IMR-90 (cell line): ENCODE results near the gene XDH. TPM values are rescaled to one million over a fixed set of nuclear protein-coding genes. Genes with fewer than 3 reads are reported as not detected.

ENCODE experiments used
- ATAC-seq: fragments of 200-7000 bp; cut with Tn5 transposase; 2 replicates; pipeline ENCODE4 v1.9.1; 2020; ENCODE audit warnings: low read depth, mild to moderate bottlenecking, moderate library complexity
- BruUV-seq: library from RNA; stranded (reverse); fragments of 400-500 nt; replicated peaks from 2 replicates; lab custom pipeline; 2021; lab: Mats Ljungman, UMichigan
- CTCF ChIA-PET: fragments of 300-600 bp; formaldehyde crosslinking; extraction: SDS; loops from one replicate; lab custom pipeline; 2021; ENCODE audit warnings: antibody characterized with exemption; lab: Yijun Ruan, JAX
- POLR2A ChIA-PET: fragments of 300-600 bp; sonication (Branson Sonifier 250); formaldehyde crosslinking; loops from one replicate; lab custom pipeline; 2022; ENCODE audit warnings: antibody characterized with exemption; ENCODE audit not compliant: unreplicated experiment; lab: Charles Lee
- DNase-seq: peaks from one replicate; pipeline ENCODE4 v3.0.0; 2013
- H2AFZ ChIP-seq: replicated peaks from 2 replicates; pipeline ENCODE3; 2013; ENCODE audit warnings: low read length, mild to moderate bottlenecking; ENCODE audit not compliant: poor library complexity
- H2AK5ac ChIP-seq: 2 replicates; pipeline ENCODE4 v1.6.1; 2013; ENCODE audit warnings: low read depth, low read length, inconsistent platforms
- H2AK9ac ChIP-seq: replicated peaks from 2 replicates; pipeline ENCODE3; 2013; ENCODE audit warnings: mild to moderate bottlenecking, low read depth, low read length, moderate library complexity; ENCODE audit not compliant: poor library complexity
- H2BK120ac ChIP-seq: 2 replicates; pipeline ENCODE4 v1.6.1; 2013; ENCODE audit warnings: low read depth, low read length, inconsistent platforms
- H2BK15ac ChIP-seq: 3 replicates; pipeline ENCODE4 v1.6.1; 2013; ENCODE audit warnings: low read depth, low read length, inconsistent platforms
- H2BK20ac ChIP-seq: 2 replicates; pipeline ENCODE4 v1.6.1; 2013; ENCODE audit warnings: low read depth, mild to moderate bottlenecking, inconsistent platforms, low read length, moderate library complexity
- H2BK5ac ChIP-seq: 2 replicates; pipeline ENCODE4 v1.6.1; 2013; ENCODE audit warnings: mild to moderate bottlenecking, low read depth, low read length, inconsistent platforms; ENCODE audit not compliant: poor library complexity, severe bottlenecking
- H3K14ac ChIP-seq: replicated peaks from 2 replicates; pipeline ENCODE4 v1.6.1; 2013; ENCODE audit warnings: low read depth, low read length, inconsistent platforms
- H3K18ac ChIP-seq: 2 replicates; pipeline ENCODE4 v1.6.1; 2013; ENCODE audit warnings: low read depth, low read length, control low read depth
- H3K23ac ChIP-seq: 2 replicates; pipeline ENCODE4 v1.6.1; 2013; ENCODE audit warnings: low read depth, low read length, inconsistent platforms
- H3K27ac ChIP-seq: 2 replicates; pipeline ENCODE4 v1.5.1; 2013; ENCODE audit warnings: mild to moderate bottlenecking, control low read depth, low read length; ENCODE audit not compliant: insufficient read depth
- H3K27me3 ChIP-seq: 2 replicates; pipeline ENCODE4 v1.6.1; 2013; ENCODE audit warnings: low read length; ENCODE audit not compliant: control insufficient read depth, insufficient read depth
- H3K36me3 ChIP-seq: 2 replicates; pipeline ENCODE4 v1.6.1; 2013; ENCODE audit warnings: low read length, mixed read lengths; ENCODE audit not compliant: control insufficient read depth, insufficient read depth
- H3K4ac ChIP-seq: 2 replicates; pipeline ENCODE4 v1.6.1; 2013; ENCODE audit warnings: low read depth, low read length, inconsistent platforms
- H3K4me1 ChIP-seq: 2 replicates; pipeline ENCODE4 v1.6.1; 2013; ENCODE audit warnings: low read length, mixed read lengths; ENCODE audit not compliant: control insufficient read depth, insufficient read depth
- H3K4me2 ChIP-seq: 2 replicates; pipeline ENCODE4 v1.6.1; 2013; ENCODE audit warnings: low read depth, mild to moderate bottlenecking, control low read depth, low read length, moderate library complexity
- H3K4me3 ChIP-seq: 2 replicates; pipeline ENCODE4 v1.5.1; 2013; ENCODE audit warnings: low read depth, mild to moderate bottlenecking, control low read depth, low read length, moderate library complexity; ENCODE audit not compliant: insufficient read depth
- H3K56ac ChIP-seq: 2 replicates; pipeline ENCODE4 v1.6.1; 2013; ENCODE audit warnings: low read length, inconsistent platforms; ENCODE audit not compliant: insufficient read depth; ENCODE audit errors: extremely low read depth
- H3K79me1 ChIP-seq, 2 experiments: 2 replicates each; pipeline ENCODE4 v1.6.1; 2013; ENCODE audit warnings: low read length in 2 of 2, inconsistent platforms in 1 of 2, low read depth in 1 of 2
- H3K9ac ChIP-seq: 2 replicates; pipeline ENCODE4 v1.6.1; 2013; ENCODE audit warnings: low read depth, low read length, control low read depth
- H3K9me1 ChIP-seq: 2 replicates; pipeline ENCODE4 v1.6.1; 2013; ENCODE audit warnings: low read length, inconsistent platforms; ENCODE audit not compliant: insufficient read depth
- H3K9me3 ChIP-seq: 2 replicates; pipeline ENCODE4 v1.6.1; 2013; ENCODE audit warnings: low read length; ENCODE audit not compliant: control insufficient read depth, insufficient read depth
- H4K20me1 ChIP-seq: 2 replicates; pipeline ENCODE4 v1.6.1; 2013; ENCODE audit warnings: low read length, inconsistent platforms; ENCODE audit not compliant: insufficient read depth
- H4K5ac ChIP-seq: 2 replicates; pipeline ENCODE4 v1.6.1; 2013; ENCODE audit warnings: mild to moderate bottlenecking, low read depth, low read length, control low read depth
- H4K8ac ChIP-seq, 2 experiments: 2 replicates each; pipeline ENCODE4 v1.6.1; 2013; ENCODE audit warnings: low read depth in 2 of 2, low read length in 2 of 2, control low read depth in 1 of 2, inconsistent platforms in 1 of 2
- H4K91ac ChIP-seq: 2 replicates; pipeline ENCODE4 v1.6.1; 2013; ENCODE audit warnings: low read depth, low read length, inconsistent platforms; ENCODE audit not compliant: insufficient read depth
- CEBPB ChIP-seq: IDR thresholded peaks from 2 replicates; pipeline ENCODE4 v1.6.1; 2012; ENCODE audit warnings: low read depth, low read length, improper control_type of control experiment
- MAZ ChIP-seq: IDR thresholded peaks from 2 replicates; pipeline ENCODE4 v1.6.1; 2012; ENCODE audit warnings: low read depth, mild to moderate bottlenecking, low read length, improper control_type of control experiment, moderate library complexity, borderline replicate concordance
- RCOR1 ChIP-seq: IDR thresholded peaks from 2 replicates; pipeline ENCODE4 v1.6.1; 2012; ENCODE audit warnings: mild to moderate bottlenecking, low read length, improper control_type of control experiment; ENCODE audit not compliant: insufficient replicate concordance
- WGBS, 2 experiments: methylation state at CpG; one replicate each; pipeline versions ENCODE4 v1.1.5 to v1.1.7; 2013; ENCODE audit warnings: missing lambda C conversion rate in 2 of 2; ENCODE audit not compliant: insufficient read length in 1 of 2; ENCODE audit errors: extremely low coverage in 2 of 2; 5-methylcytosine and 5-hydroxymethylcytosine counted together
- dilution Hi-C: fragments of 300-500 bp; cut with HindIII; formaldehyde crosslinking; loops from one replicate; pipeline ENCODE4 v1.14.3; 2018; ENCODE audit warnings: low sequenced_read_pairs; ENCODE audit not compliant: unreplicated experiment
- in situ Hi-C: fragments of 300-500 bp; cut with MboI; formaldehyde crosslinking; loops from 3 replicates; pipeline ENCODE4 v1.14.3; 2019; ENCODE audit warnings: low sequenced_read_pairs, inconsistent platforms, mixed read lengths
- intact Hi-C: fragments of 100-400 bp; cut with micrococcal nuclease; formaldehyde crosslinking; loops from 2 replicates; pipeline ENCODE4 v1.10.0; 2022
- polyA plus RNA-seq, 3 experiments: library from polyadenylated mRNA; depleted of rRNA; stranded (reverse); fragments of >200 nt; gene quantifications; 2 replicates each; pipeline ENCODE4 v1.2.3, GENCODE V29; 2012; ENCODE audit warnings: low replicate concordance in 1 of 3
- total RNA-seq: library from RNA; depleted of rRNA; stranded (reverse); fragments of >200 nt; gene quantifications from 2 replicates; pipeline ENCODE4 v1.2.3, GENCODE V29; 2012

XDH gene
- total and polyA plus RNA-seq, 2 of the 4 experiments (the other 2 are of a cell fraction): 0.46 to 1.1 TPM

DNA sequence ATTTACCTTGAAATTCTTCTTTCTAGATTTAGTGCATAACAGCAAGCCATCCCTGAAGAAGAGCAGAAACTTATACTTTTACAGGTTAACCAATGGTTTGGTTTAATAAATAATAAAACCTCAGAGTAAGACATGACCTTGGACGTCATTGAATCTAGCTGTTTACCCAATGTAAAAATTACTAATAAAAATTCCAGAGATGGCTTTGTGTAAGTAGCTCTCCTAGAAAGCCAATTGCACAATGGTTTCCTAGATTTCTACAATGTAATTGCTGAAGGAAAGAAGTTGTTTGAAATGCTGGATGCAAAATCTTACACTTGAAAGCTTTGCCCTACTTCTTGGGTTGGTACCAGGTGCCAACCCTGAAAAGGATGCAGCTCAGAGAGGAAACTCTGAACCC lies 1.5 kb downstream of the XDH start:
- WGBS, 2 experiments: no CpG with 5 or more reads among the region's 1 CpG
- H3K4me1 ChIP-seq: 0 out of 2 replicates have a peak, but pooled peaks cover 2% of the 10 kb centered on the region
- no peak overlapping the region for H2AK9ac ChIP-seq
- intact Hi-C loops (no loop called here), dilution Hi-C loops (no loop called here), in situ Hi-C loops (no loop called here)
- no peak overlapping the region for H2AK5ac ChIP-seq
- no peaks in the 10 kb centered on the region for H3K36me3 ChIP-seq
- H3K79me1 ChIP-seq: no peaks in the 10 kb centered on the region
- no peak overlapping the region for H3K18ac ChIP-seq
- H3K27ac ChIP-seq: no peak overlapping the region
- no peak overlapping the region for H2BK15ac ChIP-seq
- no peak overlapping the region for H2BK120ac ChIP-seq
- no peaks in the 10 kb centered on the region for H3K9me1 ChIP-seq
- ATAC-seq (peak; percentile 57; the same call in 1 of the 2 replicates), DNase-seq (peak; percentile 54)
- no peak overlapping the region for H3K4ac ChIP-seq
- no peaks in the 10 kb centered on the region for H3K9me3 ChIP-seq
- H3K4me2 ChIP-seq: 0 out of 2 replicates have a peak overlapping the region, but pooled peaks have one; percentile 13
- ChIA-PET POLR2A (no interaction called here), CTCF (interaction anchor here (0.7 to 1.5 kb wide), 3 partner anchors 11 to 69 kb away, joined by 3 to 4 read pairs (median 4); no protein-coding TSS in a partner anchor)
- no peaks in the 10 kb centered on the region for H4K20me1 ChIP-seq
- no peaks in the 10 kb centered on the region for H3K27me3 ChIP-seq
- H3K23ac ChIP-seq: no peak overlapping the region
- H4K8ac ChIP-seq: no peak overlapping the region
- no peak overlapping the region for H2BK20ac ChIP-seq
- BruUV-seq: no TSS peak
- no peak overlapping the region for H3K56ac ChIP-seq
- no peak overlapping the region for H2BK5ac ChIP-seq
- H3K4me3 ChIP-seq: no peak overlapping the region
- TF ChIP-seq CEBPB: peak; percentile 68
- TF ChIP-seq RCOR1: no peak
- TF ChIP-seq MAZ: no peak
- H4K5ac ChIP-seq: no peak overlapping the region
- no peak overlapping the region for H3K14ac ChIP-seq
- no peak overlapping the region for H3K9ac ChIP-seq
- H2AFZ ChIP-seq: no peak overlapping the region
- no peak overlapping the region for H4K91ac ChIP-seq
